Measurements from ENCODE around the gene WDR88. TPM values are rescaled to one million over a fixed set of nuclear protein-coding genes. Genes with fewer than 3 reads are reported as not detected.

Gene WDR88
- total RNA-seq, 1 experiment from 2014 or later = 0.20 TPM

- TF ChIP-seq CTCF (IDR thresholded peaks at IDR 0.05; ENCODE audit: insufficient read depth in 1 of 2, low read depth in 1 of 2, low read length in 1 of 2, severe bottlenecking in 1 of 2, unreplicated experiment in 1 of 2) = no peak
- H3K9me3 ChIP-seq = no peaks in the 10 kb centered on the region
- ChIA-PET CTCF (no interaction called here), POLR2A (no interaction called here)
- no peak overlapping the region for H3K4me3 ChIP-seq (ENCODE audit: low read depth, low read length)
- H3K4me1 Mint-ChIP-seq (ENCODE audit: low read depth, unreplicated experiment) = no peaks in the 10 kb centered on the region
- intact Hi-C loops (cut with micrococcal nuclease; ENCODE audit: unreplicated experiment) = no loop called here
- H3K36me3 ChIP-seq (ENCODE audit: control insufficient read depth, insufficient read depth, low read length) = no peaks in the 10 kb centered on the region; the same call in 1 of the 2 replicates
- no peak for DNase-seq
- no peaks in the 10 kb centered on the region for H3K36me3 Mint-ChIP-seq (ENCODE audit: insufficient read depth, unreplicated experiment)
- H3K27ac Mint-ChIP-seq (ENCODE audit: unreplicated experiment) = no peak overlapping the region
- H3K27me3 Mint-ChIP-seq (ENCODE audit: insufficient read depth, unreplicated experiment) = no peaks in the 10 kb centered on the region
- no TSS peak for BruUV-seq (replicated peaks)
- no peaks in the 10 kb centered on the region for H3K4me1 ChIP-seq
- H3K27me3 ChIP-seq (replicated peaks; ENCODE audit: control insufficient read depth, insufficient read depth, low read length) = no peaks in the 10 kb centered on the region
- H3K9me3 Mint-ChIP-seq (ENCODE audit: unreplicated experiment) = no peaks in the 10 kb centered on the region
- H3K4me3 Mint-ChIP-seq (ENCODE audit: unreplicated experiment) = no peak overlapping the region
Measured at GRCh38 chr19:33205110-33205509, 73.2 kb downstream of the WDR88 start.

GRCh38 chr19:33205531-33206260, 73.8 kb downstream of the WDR88 start:
- Histone ChIP-seq H3K4me3 (ENCODE audit: low read depth, low read length) (no peak overlapping the region), H3K9me3 (no peaks in the 10 kb centered on the region), H3K4me1 (no peaks in the 10 kb centered on the region), H3K27me3 (replicated peaks; ENCODE audit: control insufficient read depth, insufficient read depth, low read length) (no peaks in the 10 kb centered on the region), H3K36me3 (ENCODE audit: control insufficient read depth, insufficient read depth, low read length) (no peaks in the 10 kb centered on the region; the same call in 1 of the 2 replicates)
- no peak overlapping the region for H3K4me3 Mint-ChIP-seq (ENCODE audit: unreplicated experiment)
- ChIA-PET CTCF (no interaction called here), POLR2A (no interaction called here)
- no peak overlapping the region for H3K27ac Mint-ChIP-seq (ENCODE audit: unreplicated experiment)
- H3K9me3 Mint-ChIP-seq (ENCODE audit: unreplicated experiment) = no peaks in the 10 kb centered on the region
- DNase-seq = no peak
- no peaks in the 10 kb centered on the region for H3K27me3 Mint-ChIP-seq (ENCODE audit: insufficient read depth, unreplicated experiment)
- H3K36me3 Mint-ChIP-seq (ENCODE audit: insufficient read depth, unreplicated experiment) = no peaks in the 10 kb centered on the region
- H3K4me1 Mint-ChIP-seq (ENCODE audit: low read depth, unreplicated experiment) = no peaks in the 10 kb centered on the region
- intact Hi-C loops (cut with micrococcal nuclease; ENCODE audit: unreplicated experiment) = no loop called here
- TF ChIP-seq CTCF (IDR thresholded peaks at IDR 0.05; ENCODE audit: insufficient read depth in 1 of 2, low read depth in 1 of 2, low read length in 1 of 2, severe bottlenecking in 1 of 2, unreplicated experiment in 1 of 2) = no peak
- BruUV-seq (replicated peaks) = no TSS peak

GRCh38 chr19:33206261-33207039, 74.5 kb downstream of the WDR88 start:
- H3K4me1 ChIP-seq = no peaks in the 10 kb centered on the region
- no peak for TF ChIP-seq CTCF (IDR thresholded peaks at IDR 0.05; ENCODE audit: insufficient read depth in 1 of 2, low read depth in 1 of 2, low read length in 1 of 2, severe bottlenecking in 1 of 2, unreplicated experiment in 1 of 2)
- H3K4me3 ChIP-seq (ENCODE audit: low read depth, low read length) = no peak overlapping the region
- Mint-ChIP-seq H3K27me3 (ENCODE audit: insufficient read depth, unreplicated experiment) (no peaks in the 10 kb centered on the region), H3K4me1 (ENCODE audit: low read depth, unreplicated experiment) (no peaks in the 10 kb centered on the region), H3K4me3 (ENCODE audit: unreplicated experiment) (no peak overlapping the region), H3K9me3 (ENCODE audit: unreplicated experiment) (no peaks in the 10 kb centered on the region), H3K27ac (ENCODE audit: unreplicated experiment) (no peak overlapping the region), H3K36me3 (ENCODE audit: insufficient read depth, unreplicated experiment) (no peaks in the 10 kb centered on the region)
- intact Hi-C loops (cut with micrococcal nuclease; ENCODE audit: unreplicated experiment) = no loop called here
- POLR2A ChIA-PET = no interaction called here
- H3K9me3 ChIP-seq = no peaks in the 10 kb centered on the region
- DNase-seq = no peak
- H3K27me3 ChIP-seq (replicated peaks; ENCODE audit: control insufficient read depth, insufficient read depth, low read length) = no peaks in the 10 kb centered on the region
- no TSS peak for BruUV-seq (replicated peaks)
- CTCF ChIA-PET = no interaction called here
- no peaks in the 10 kb centered on the region; the same call in 1 of the 2 replicates for H3K36me3 ChIP-seq (ENCODE audit: control insufficient read depth, insufficient read depth, low read length)

Data from Caco-2 (cell line).